Liver (tissue), 9 donors: ENCODE results near the gene CACNG4. TPM values are rescaled to one million over a fixed set of nuclear protein-coding genes. Genes with fewer than 3 reads are reported as not detected.

Source experiments
- DNase-seq: peaks from one replicate; pipeline ENCODE4 v3.0.0-alpha.2; 2017; ENCODE audit warnings: low spot score
- H3K27ac ChIP-seq, 2 donors: one replicate each; pipeline ENCODE4 v1.7.0; 2013; ENCODE audit warnings: inconsistent platforms in 2 of 2, low read length in 2 of 2, control low read depth in 1 of 2, low read depth in 1 of 2, mild to moderate bottlenecking in 1 of 2
- H3K27me3 ChIP-seq, 4 donors: one replicate each; pipeline versions ENCODE4 v1.6.1 to v1.7.0; 2013; ENCODE audit warnings: low read length in 3 of 4, inconsistent platforms in 1 of 4, mild to moderate bottlenecking in 1 of 4, moderate library complexity in 1 of 4; ENCODE audit not compliant: control insufficient read depth in 4 of 4, insufficient read depth in 4 of 4
- H3K36me3 ChIP-seq, 4 donors: one replicate each; pipeline versions ENCODE4 v1.6.1 to v1.7.0; 2013; ENCODE audit warnings: low read length in 3 of 4, mild to moderate bottlenecking in 3 of 4, low read depth in 1 of 4, moderate library complexity in 1 of 4; ENCODE audit not compliant: control insufficient read depth in 4 of 4, insufficient read depth in 3 of 4
- H3K4me1 ChIP-seq, 4 donors: one replicate each; pipeline versions ENCODE4 v1.6.1 to v1.7.0; 2013; ENCODE audit warnings: low read length in 3 of 4, mild to moderate bottlenecking in 3 of 4, moderate library complexity in 1 of 4; ENCODE audit not compliant: control insufficient read depth in 4 of 4, insufficient read depth in 4 of 4
- H3K4me3 ChIP-seq, 3 donors: one replicate each; pipeline versions ENCODE4 v1.6.1 to v1.7.0; 2013; ENCODE audit warnings: low read length in 3 of 3, control low read depth in 1 of 3, low read depth in 1 of 3, mild to moderate bottlenecking in 1 of 3
- H3K9ac ChIP-seq, 2 donors: one replicate each; pipeline ENCODE4 v1.7.0; 2013; ENCODE audit warnings: low read length in 2 of 2, mild to moderate bottlenecking in 2 of 2, moderate library complexity in 2 of 2, control low read depth in 1 of 2, low read depth in 1 of 2
- H3K9me3 ChIP-seq, 4 donors: one replicate each; pipeline versions ENCODE4 v1.6.1 to v1.7.0; 2013; ENCODE audit warnings: low read length in 3 of 4; ENCODE audit not compliant: control insufficient read depth in 4 of 4
- ATF3 ChIP-seq: IDR thresholded peaks from 2 replicates; pipeline ENCODE4 v1.6.1; 2016; ENCODE audit warnings: antibody characterized with exemption
- FOXA1 ChIP-seq: IDR thresholded peaks from 2 replicates; pipeline ENCODE4 v1.6.1; 2016; ENCODE audit warnings: antibody characterized with exemption
- GABPA ChIP-seq, 2 donors: IDR thresholded peaks in 1 of 2; conservative IDR thresholded peaks in 1 of 2; 2 replicates each; pipeline ENCODE4 v1.6.1; 2016; ENCODE audit warnings: antibody characterized with exemption in 2 of 2, mild to moderate bottlenecking in 1 of 2, moderate library complexity in 1 of 2
- HNF4A ChIP-seq, 2 donors: conservative IDR thresholded peaks; 2 replicates each; pipeline ENCODE4 v1.6.1; 2016; ENCODE audit warnings: antibody characterized with exemption in 2 of 2, mild to moderate bottlenecking in 2 of 2
- HNF4G ChIP-seq: IDR thresholded peaks from 2 replicates; pipeline ENCODE4 v1.6.1; 2016; ENCODE audit warnings: antibody characterized with exemption
- JUND ChIP-seq, 2 donors: IDR thresholded peaks; 2 replicates each; pipeline ENCODE4 v1.6.1; 2016; ENCODE audit warnings: antibody characterized with exemption in 2 of 2
- MAX ChIP-seq: IDR thresholded peaks from 2 replicates; pipeline ENCODE4 v1.6.1; 2016; ENCODE audit warnings: antibody characterized with exemption
- RAD21 ChIP-seq, 2 donors: IDR thresholded peaks; 2 replicates each; pipeline ENCODE4 v1.6.1; 2016; ENCODE audit warnings: antibody characterized with exemption in 2 of 2, mild to moderate bottlenecking in 2 of 2
- REST ChIP-seq: IDR thresholded peaks from 2 replicates; pipeline ENCODE4 v1.6.1; 2016; ENCODE audit warnings: antibody characterized with exemption, mild to moderate bottlenecking
- TAF1 ChIP-seq: conservative IDR thresholded peaks from 2 replicates; pipeline ENCODE4 v1.6.1; 2016; ENCODE audit warnings: antibody characterized with exemption, mild to moderate bottlenecking
- YY1 ChIP-seq: IDR thresholded peaks from 2 replicates; pipeline ENCODE4 v1.6.1; 2016; ENCODE audit warnings: antibody characterized with exemption, mild to moderate bottlenecking
- ZBTB33 ChIP-seq: IDR thresholded peaks from 2 replicates; pipeline ENCODE4 v1.6.1; 2016; ENCODE audit warnings: antibody characterized with exemption
- whole genome bisulfite sequencing: extraction: QIAGEN DNeasy Blood & Tissue Kit; methylation state at CpG from one replicate; pipeline ENCODE4 v1.1.7; 2013; 5-methylcytosine and 5-hydroxymethylcytosine counted together
- polyA plus RNA-seq, 2 donors: library from polyadenylated mRNA; stranded (reverse) in 1 of 2; unstranded in 1 of 2; fragments of 200-250 nt in 1 of 2; fragments of >200 nt in 1 of 2; fragmentation: Nextera tagmentation in 1 of 2; extraction: Ambion mirVana in 1 of 2; gene quantifications; one replicate each; pipeline versions ENCODE4 v1.2.1 to v1.2.3, GENCODE V29; 2013 to 2015
- total RNA-seq, 2 donors: library from RNA; depleted of rRNA; stranded (reverse); fragments of >200 nt; gene quantifications; one replicate each; pipeline ENCODE4 v1.2.3, GENCODE V29; 2014
- donor health status: healthy.
- donor health status: healthy.
- donor health status: healthy.
- donor health status: healthy.
- donor health status: healthy.

Gene CACNG4
- total and polyA plus RNA-seq, 4 donors, result 0.02 to 0.09 (median 0.08) TPM; not detected in 1

GRCh38 chr17:67041531-67041930 lies 77.0 kb downstream of the CACNG4 start (continued):
- TF ChIP-seq HNF4A (conservative IDR thresholded peaks at IDR 0.05) (no peak), RAD21 (IDR thresholded peaks at IDR 0.05) (no peak), JUND (IDR thresholded peaks at IDR 0.05) (no peak)

- H3K27ac ChIP-seq, result no peak overlapping the region
- no peaks in the 10 kb centered on the region for H3K27me3 ChIP-seq
- TF ChIP-seq HNF4G, result no peak
- no peak for TF ChIP-seq ATF3
- no peak for TF ChIP-seq HNF4A (conservative IDR thresholded peaks at IDR 0.05)
- no peak for TF ChIP-seq REST
- TF ChIP-seq MAX, result no peak
- no peak for TF ChIP-seq FOXA1
- no peaks in the 10 kb centered on the region for H3K36me3 ChIP-seq
- no peak for DNase-seq
- no peak overlapping the region for H3K4me3 ChIP-seq
- 67% methylated on average over 11 of the region's 11 CpGs for WGBS
- no peaks in the 10 kb centered on the region for H3K9me3 ChIP-seq
- no peak overlapping the region for H3K9ac ChIP-seq
- no peaks in the 10 kb centered on the region for H3K4me1 ChIP-seq
Observed at GRCh38 chr17:67041941-67042899, 77.7 kb downstream of the CACNG4 start.

GRCh38 chr17:67043283-67043682 lies 78.8 kb downstream of the CACNG4 start:
- H3K4me3 ChIP-seq, result no peak overlapping the region
- 93% methylated on average over 12 of the region's 12 CpGs for WGBS
- H3K9ac ChIP-seq, result no peak overlapping the region
- H3K4me1 ChIP-seq, result no peaks in the 10 kb centered on the region
- H3K36me3 ChIP-seq, result no peaks in the 10 kb centered on the region
- H3K9me3 ChIP-seq, result peaks cover 0 to 5% (median 2%) of the 10 kb centered on the region in 4 donors
- no peak for TF ChIP-seq JUND (IDR thresholded peaks at IDR 0.05)
- TF ChIP-seq HNF4G, result no peak
- TF ChIP-seq YY1, result no peak
- TF ChIP-seq ZBTB33, result no peak
- TF ChIP-seq GABPA (IDR thresholded peaks at IDR 0.05 in 1 of 2, conservative IDR thresholded peaks at IDR 0.05 in 1 of 2), result no peak
- TF ChIP-seq TAF1, result no peak
- no peak for TF ChIP-seq ATF3
- TF ChIP-seq HNF4A (conservative IDR thresholded peaks at IDR 0.05), result no peak
- no peak for DNase-seq
- H3K27ac ChIP-seq, result no peak overlapping the region
- H3K27me3 ChIP-seq, result no peaks in the 10 kb centered on the region
